HepG2 (cell line): ENCODE results near the gene BCL2L2. TPM values are rescaled to one million over a fixed set of nuclear protein-coding genes. Genes with fewer than 3 reads are reported as not detected.

Experiments used
- ATAC-seq: fragments of 200-7000 bp; cut with Tn5 transposase; 3 replicates; pipeline ENCODE4 v1.9.1; 2020; ENCODE audit warnings: mild to moderate bottlenecking, moderate library complexity
- BruUV-seq: library from RNA; stranded (reverse); fragments of 400-500 nt; replicated peaks from 2 replicates; lab custom pipeline; 2021; lab: Mats Ljungman, UMichigan
- CTCF ChIA-PET: fragments of 300-600 bp; formaldehyde crosslinking; extraction: SDS; loops from one replicate; lab custom pipeline; 2021; ENCODE audit warnings: low total read pairs, inconsistent platforms, low intra/inter-chr PET ratio; lab: Yijun Ruan, JAX
- POLR2A ChIA-PET: fragments of 350-600 bp; sonication (Branson Sonifier 250); formaldehyde crosslinking; loops from one replicate; lab custom pipeline; 2020; ENCODE audit warnings: antibody characterized with exemption, inconsistent platforms; lab: Yijun Ruan, JAX
- DNase-seq: peaks from one replicate; pipeline ENCODE4 v3.0.0-alpha.2; 2015; ENCODE audit warnings: low spot score
- FAIRE-seq: peaks from 3 replicates; lab custom pipeline; 2011; peaks lifted over from hg19 to GRCh38; lab: Jason Lieb, UNC
- H2AFZ ChIP-seq: one replicate; pipeline ENCODE4 v1.6.1; 2011; ENCODE audit warnings: low read length, inconsistent platforms
- H3K27ac ChIP-seq: fragments of 300-600 bp; 3 replicates; pipeline ENCODE4 v1.8.0; 2011; ENCODE audit warnings: mixed run types, mild to moderate bottlenecking, mixed read lengths, low read length, inconsistent platforms; ENCODE audit not compliant: insufficient read depth; ENCODE audit errors: extremely low read length
- H3K27me3 ChIP-seq, 2 experiments: fragments of 200-600 bp in 1 of 2; 2 replicates in 1 of 2; 3 replicates in 1 of 2; pipeline versions ENCODE4 v1.6.0 to v1.8.0; 2011; ENCODE audit warnings: low read length in 2 of 2, mild to moderate bottlenecking in 2 of 2, moderate library complexity in 2 of 2, inconsistent platforms in 1 of 2; ENCODE audit not compliant: insufficient read depth in 2 of 2, control insufficient read depth in 1 of 2
- H3K36me3 ChIP-seq, 2 experiments: fragments of 200-600 bp in 1 of 2; replicated peaks in 1 of 2; 2 replicates in 1 of 2; 3 replicates in 1 of 2; pipeline versions ENCODE4 v1.5.1 to v1.8.0; 2011; ENCODE audit warnings: low read length in 2 of 2, inconsistent platforms in 1 of 2; ENCODE audit not compliant: insufficient read depth in 2 of 2, control insufficient read depth in 1 of 2
- H3K4me1 ChIP-seq: 2 replicates; pipeline ENCODE4 v1.5.1; 2012; ENCODE audit warnings: low read length, inconsistent platforms; ENCODE audit not compliant: insufficient read depth
- H3K4me2 ChIP-seq: 2 replicates; pipeline ENCODE4 v1.6.0; 2011; ENCODE audit warnings: low read depth, low read length, inconsistent platforms
- H3K4me3 ChIP-seq, 3 experiments: fragments of 200-600 bp in 1 of 3; sonication (generic), shearing (Covaris generic) in 1 of 3; replicated peaks in 1 of 3; 2 replicates each; pipeline ENCODE4 v1.5.1; 2011 to 2016; ENCODE audit warnings: low read length in 3 of 3, inconsistent platforms in 2 of 3, low read depth in 2 of 3, mild to moderate bottlenecking in 2 of 3, control low read depth in 1 of 3, mixed read lengths in 1 of 3; ENCODE audit not compliant: insufficient read depth in 1 of 3
- H3K79me2 ChIP-seq: one replicate; pipeline ENCODE4 v1.6.1; 2011; ENCODE audit warnings: low read length, inconsistent platforms; ENCODE audit not compliant: insufficient read depth
- H3K9ac ChIP-seq: 2 replicates; pipeline ENCODE4 v1.6.0; 2011; ENCODE audit warnings: mild to moderate bottlenecking, low read depth, low read length, inconsistent platforms; ENCODE audit not compliant: insufficient read depth
- H3K9me3 ChIP-seq: 2 replicates; pipeline ENCODE4 v1.5.1; 2012; ENCODE audit warnings: mild to moderate bottlenecking, low read length
- H4K20me1 ChIP-seq: 2 replicates; pipeline ENCODE4 v1.6.0; 2011; ENCODE audit warnings: inconsistent platforms, mild to moderate bottlenecking, low read length, moderate library complexity; ENCODE audit not compliant: insufficient read depth
- ARID2 ChIP-seq: sonication (generic); formaldehyde crosslinking; IDR thresholded peaks from 2 replicates; pipeline ENCODE4 v1.8.1; 2022; ENCODE audit warnings: mild to moderate bottlenecking, missing genetic modification reagents, borderline replicate concordance
- EEA1 ChIP-seq: sonication (generic); formaldehyde crosslinking; IDR thresholded peaks from 2 replicates; pipeline ENCODE4 v1.5.1; 2020; ENCODE audit warnings: mild to moderate bottlenecking, missing genetic modification reagents, borderline replicate concordance
- EP300 ChIP-seq, 3 experiments: sonication (generic) in 1 of 3; formaldehyde crosslinking in 1 of 3; IDR thresholded peaks; 2 replicates each; pipeline versions ENCODE4 v1.5.1 to v1.6.1; 2011 to 2020; ENCODE audit warnings: low read depth in 2 of 3, low read length in 2 of 3, borderline replicate concordance in 1 of 3, improper control_type of control experiment in 1 of 3, mild to moderate bottlenecking in 1 of 3, missing genetic modification reagents in 1 of 3, moderate library complexity in 1 of 3
- GATAD2A ChIP-seq: IDR thresholded peaks from 2 replicates; pipeline ENCODE4 v1.6.1; 2016
- IKZF5 ChIP-seq: IDR thresholded peaks from 2 replicates; pipeline ENCODE4 v1.6.1; 2018; ENCODE audit warnings: missing genetic modification reagents, mild to moderate bottlenecking, missing compliant biosample characterization
- NBN ChIP-seq: fragments of 450-650 bp; conservative IDR thresholded peaks from 2 replicates; pipeline ENCODE4 v1.6.1; 2017
- NFAT5 ChIP-seq: sonication (generic); formaldehyde crosslinking; IDR thresholded peaks from 2 replicates; pipeline ENCODE4 v1.4.0; 2020; ENCODE audit warnings: missing genetic modification reagents
- PAF1 ChIP-seq: IDR thresholded peaks from 2 replicates; pipeline ENCODE4 v1.6.1; 2016; ENCODE audit warnings: missing genetic modification reagents, missing compliant biosample characterization
- POGZ ChIP-seq: sonication (generic); formaldehyde crosslinking; IDR thresholded peaks from 2 replicates; pipeline ENCODE4 v1.4.0; 2020; ENCODE audit warnings: mild to moderate bottlenecking, missing genetic modification reagents
- POLR2AphosphoS5 ChIP-seq: IDR thresholded peaks from 2 replicates; pipeline ENCODE4 v1.6.1; 2012; ENCODE audit warnings: low read depth, low read length
- SMAD1 ChIP-seq: sonication (generic); formaldehyde crosslinking; IDR thresholded peaks from 2 replicates; pipeline ENCODE4 v1.4.0; 2020; ENCODE audit warnings: missing genetic modification reagents, low read depth, mild to moderate bottlenecking, borderline replicate concordance
- SNAI1 ChIP-seq: sonication (generic); formaldehyde crosslinking; IDR thresholded peaks from 2 replicates; pipeline ENCODE4 v1.5.0; 2020; ENCODE audit warnings: mild to moderate bottlenecking, missing genetic modification reagents, borderline replicate concordance
- SNAPC2 ChIP-seq: sonication (generic); formaldehyde crosslinking; IDR thresholded peaks from 2 replicates; pipeline ENCODE4 v1.8.1; 2022; ENCODE audit warnings: mild to moderate bottlenecking, missing genetic modification reagents
- U2AF1 ChIP-seq: fragments of 200-400 bp; formaldehyde crosslinking; optimal IDR thresholded peaks from 2 replicates; pipeline ENCODE3; 2017; ENCODE audit warnings: mild to moderate bottlenecking, low read depth, low read length
- ZNF343 ChIP-seq: sonication (generic); formaldehyde crosslinking; IDR thresholded peaks from 2 replicates; pipeline ENCODE4 v1.4.0; 2020; ENCODE audit warnings: mild to moderate bottlenecking, missing genetic modification reagents
- ZNF629 ChIP-seq: sonication (generic); formaldehyde crosslinking; conservative IDR thresholded peaks from 2 replicates; pipeline ENCODE4 v1.5.0; 2020; ENCODE audit warnings: missing genetic modification reagents
- ZZZ3 ChIP-seq: sonication (generic); formaldehyde crosslinking; IDR thresholded peaks from 2 replicates; pipeline ENCODE4 v1.4.0; 2020; ENCODE audit warnings: missing genetic modification reagents, mild to moderate bottlenecking, borderline replicate concordance
- WGBS: methylation state at CpG from one replicate; pipeline ENCODE4 v1.1.6; 2017; ENCODE audit warnings: low lambda C conversion rate; 5-methylcytosine and 5-hydroxymethylcytosine counted together
- in situ Hi-C: cut with HindIII; loops from 2 replicates; pipeline ENCODE4 v1.10.0; 2017; ENCODE audit warnings: low pct_unique_long_range_greater_than_20kb; ENCODE audit not compliant: extremely low pct_ligation_motif_present
- intact Hi-C: fragments of 100-400 bp; cut with micrococcal nuclease; formaldehyde crosslinking; loops from one replicate; pipeline ENCODE4 v1.10.0; 2022; ENCODE audit not compliant: unreplicated experiment
- polyA plus RNA-seq, 8 experiments: library from polyadenylated mRNA; depleted of rRNA in 3 of 8; stranded (reverse) in 7 of 8; unstranded in 1 of 8; fragments of >200 nt; fragmentation: Illumina TruSeq in 4 of 8; extraction: Trizol in 4 of 8; gene quantifications; 2 replicates each; pipeline versions ENCODE4 v1.2.1 to v1.2.3, GENCODE V29; 2011 to 2016; ENCODE audit warnings: low read depth in 4 of 8, missing spikeins in 1 of 8, mixed read lengths in 1 of 8; ENCODE audit not compliant: insufficient read depth in 1 of 8
- total RNA-seq, 5 experiments: library from RNA; depleted of rRNA; stranded (reverse); fragments of >200 nt; fragmentation: Illumina TruSeq; extraction: Trizol; gene quantifications; 2 replicates each; pipeline ENCODE4 v1.2.3, GENCODE V29; 2016; ENCODE audit warnings: low read depth in 1 of 5

BCL2L2 gene
- total and polyA plus RNA-seq, 2 of the 13 experiments (the other 11 are each of a cell fraction or from before 2014, with no cell fraction given): 28.1 to 49.8 TPM

DNA sequence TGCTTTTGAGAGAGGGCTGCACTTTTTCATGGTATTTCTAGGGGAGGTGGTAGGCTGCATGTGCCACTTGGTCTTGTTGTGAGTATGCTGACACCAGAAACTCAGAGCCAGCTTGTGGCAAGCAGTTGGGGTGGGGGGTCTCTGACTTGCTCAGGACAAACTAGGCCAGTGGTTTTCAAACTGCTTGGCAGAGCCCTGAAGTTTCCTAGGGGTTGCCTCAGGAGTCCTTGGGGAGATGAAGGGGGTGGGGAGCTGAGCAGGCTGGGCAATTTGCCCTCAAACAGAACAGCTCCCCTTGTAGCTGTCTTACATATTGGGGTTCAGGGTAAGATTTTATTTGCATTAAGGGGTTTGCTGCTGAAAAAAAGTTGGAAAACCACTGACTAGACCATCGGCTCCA lies 3.9 kb downstream of the BCL2L2 start (continued):
- TF ChIP-seq NFAT5 (CRISPR knock-in tag) (0 out of 2 replicates have a peak, but pooled peaks have one; percentile 37), NBN (no peak)

DNA sequence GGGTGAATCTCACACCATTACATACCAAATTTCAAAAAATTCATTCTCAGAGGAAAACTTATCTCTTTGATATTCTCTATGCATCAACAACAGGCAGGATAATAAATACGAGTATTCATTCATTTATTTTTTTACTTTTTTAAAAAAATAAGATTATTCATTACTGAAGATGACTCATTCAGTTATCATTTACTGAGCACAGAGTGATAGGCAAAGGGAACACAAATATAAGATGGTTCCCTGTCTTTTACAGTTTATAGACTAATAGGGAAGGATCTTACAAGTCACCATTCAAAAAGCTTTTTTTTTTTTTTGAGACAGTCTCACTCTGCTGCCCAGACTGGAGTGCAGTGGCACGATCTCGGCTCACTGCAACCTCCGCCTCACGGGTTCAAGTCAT lies 9.7 kb downstream of the BCL2L2 start:
- FAIRE-seq (no peak), DNase-seq (no peak), ATAC-seq (no peak)
- 95% methylated on average over 5 of the region's 5 CpGs for WGBS
- Histone ChIP-seq H3K4me2 (no peak overlapping the region), H2AFZ (no peak overlapping the region), H3K9ac (no peak overlapping the region), H3K4me1 (peaks cover 13% of the 10 kb centered on the region), H3K27me3 (no peaks in the 10 kb centered on the region; a peak in 1 of 5 replicates), H4K20me1 (no peaks in the 10 kb centered on the region), H3K4me3 (no peak overlapping the region), H3K27ac (no peak overlapping the region), H3K79me2 (no peaks in the 10 kb centered on the region), H3K36me3 (peaks cover 0 to 12% of the 10 kb centered on the region in 2 experiments; a peak in 3 of 5 replicates), H3K9me3 (no peaks in the 10 kb centered on the region)
- ChIA-PET POLR2A (interaction anchor here (13.2 kb wide), 1 partner anchor 12 kb away, joined by 1053 read pairs; the partner anchor contains the start of genes BCL2L2 and PPP1R3E), CTCF (no interaction called here)
- intact Hi-C loops: no loop called here
- BruUV-seq: no TSS peak
- in situ Hi-C loops: loop anchor here (25.0 kb wide), 1 partner anchor 821 kb away; the partner anchor contains the start of genes EMC9, FITM1, PSME1 and PSME2
- TF ChIP-seq EEA1: no peak
- TF ChIP-seq PAF1 (CRISPR knock-in tag): no peak
- no peak for TF ChIP-seq ZNF343 (CRISPR knock-in tag)
- no peak for TF ChIP-seq EP300 (IDR thresholded peaks at IDR 0.05; ENCODE audit: low read depth in 2 of 2, low read length in 2 of 2)
- no peak for TF ChIP-seq EP300 (CRISPR knock-in tag; IDR thresholded peaks at IDR 0.05; ENCODE audit: borderline replicate concordance)
- peak; percentile 22; the same call in 1 of the 2 replicates for TF ChIP-seq POLR2AphosphoS5
- no peak for TF ChIP-seq ZNF629 (CRISPR knock-in tag)
- no peak for TF ChIP-seq SNAI1 (CRISPR knock-in tag)
- no peak for TF ChIP-seq U2AF1
- 0 out of 2 replicates have a peak, but pooled peaks have one; percentile 56 for TF ChIP-seq SNAPC2 (CRISPR knock-in tag)
- TF ChIP-seq IKZF5 (CRISPR knock-in tag): no peak
- no peak for TF ChIP-seq SMAD1
- peak; percentile 40; the same call in 1 of the 2 replicates for TF ChIP-seq ARID2 (CRISPR knock-in tag)
- TF ChIP-seq POGZ (CRISPR knock-in tag): no peak
- no peak for TF ChIP-seq ZZZ3
- no peak for TF ChIP-seq GATAD2A
